ENCODE results near the gene ZNF844. TPM values are rescaled to one million over a fixed set of nuclear protein-coding genes. Genes with fewer than 3 reads are reported as not detected.
"Not testable (repeated sequence)": the region's sequence is repeated elsewhere in the genome, so short reads cannot be mapped to it uniquely, and the experiment has no call there.

ZNF844 gene
- total RNA-seq, 2 donors from 2014 or later: 4.3 to 6.0 TPM

GRCh38 chr19:12077375-12077774, 12.8 kb downstream of the ZNF844 start:
- 87 to 95% methylated on average over 3 of the region's 3 CpGs for WGBS, 2 donors
- no peak for TF ChIP-seq POLR2A (IDR thresholded peaks at IDR 0.05)
- TF ChIP-seq, protein P1, sequence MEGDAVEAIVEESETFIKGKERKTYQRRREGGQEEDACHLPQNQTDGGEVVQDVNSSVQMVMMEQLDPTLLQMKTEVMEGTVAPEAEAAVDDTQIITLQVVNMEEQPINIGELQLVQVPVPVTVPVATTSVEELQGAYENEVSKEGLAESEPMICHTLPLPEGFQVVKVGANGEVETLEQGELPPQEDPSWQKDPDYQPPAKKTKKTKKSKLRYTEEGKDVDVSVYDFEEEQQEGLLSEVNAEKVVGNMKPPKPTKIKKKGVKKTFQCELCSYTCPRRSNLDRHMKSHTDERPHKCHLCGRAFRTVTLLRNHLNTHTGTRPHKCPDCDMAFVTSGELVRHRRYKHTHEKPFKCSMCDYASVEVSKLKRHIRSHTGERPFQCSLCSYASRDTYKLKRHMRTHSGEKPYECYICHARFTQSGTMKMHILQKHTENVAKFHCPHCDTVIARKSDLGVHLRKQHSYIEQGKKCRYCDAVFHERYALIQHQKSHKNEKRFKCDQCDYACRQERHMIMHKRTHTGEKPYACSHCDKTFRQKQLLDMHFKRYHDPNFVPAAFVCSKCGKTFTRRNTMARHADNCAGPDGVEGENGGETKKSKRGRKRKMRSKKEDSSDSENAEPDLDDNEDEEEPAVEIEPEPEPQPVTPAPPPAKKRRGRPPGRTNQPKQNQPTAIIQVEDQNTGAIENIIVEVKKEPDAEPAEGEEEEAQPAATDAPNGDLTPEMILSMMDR (IDR thresholded peaks at IDR 0.05): no peak
- Histone ChIP-seq H3K27me3 (no peaks in the 10 kb centered on the region), H3K27ac (no peak overlapping the region), H3K36me3 (replicated peaks in 1 of 2; ENCODE audit: insufficient read depth in 1 of 2, low read depth in 2 of 2) (peaks cover 25 to 40% of the 10 kb centered on the region in 2 donors), H3K4me3 (no peak overlapping the region), H3K9me3 (peaks cover 0 to 81% (median 2%) of the 10 kb centered on the region in 3 donors), H3K4me1 (no peaks in the 10 kb centered on the region)
- DNase-seq (no peak), ATAC-seq (no peak)
- intact Hi-C loops (cut with DNase I): no loop called here

DNA sequence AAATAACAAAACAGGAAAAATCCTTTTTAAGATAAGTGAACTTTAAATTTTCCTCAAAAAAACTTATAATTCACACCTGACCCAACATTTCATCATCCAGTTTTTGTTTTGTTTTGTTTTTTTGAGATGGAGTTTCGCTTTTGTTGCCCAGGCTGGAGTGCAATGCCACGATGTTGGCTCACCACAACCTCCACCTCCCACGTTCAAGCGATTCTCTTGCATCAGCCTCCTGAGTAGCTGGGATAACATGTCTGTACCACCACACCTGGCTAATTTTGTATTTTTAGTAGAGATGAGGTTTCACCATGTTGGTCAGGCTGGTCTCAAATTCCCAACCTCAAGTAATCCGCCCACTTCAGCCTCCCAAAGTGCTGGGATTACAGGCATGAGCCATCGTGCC, 18.8 kb downstream of the ZNF844 start:
- 95 to 98% methylated on average over 6 of the region's 6 CpGs for WGBS, 2 donors
- H3K27ac ChIP-seq; H3K4me3 ChIP-seq; H3K27me3 ChIP-seq; DNase-seq; ATAC-seq; H3K4me1 ChIP-seq; intact Hi-C loops (cut with DNase I); H3K36me3 ChIP-seq (replicated peaks in 1 of 2; ENCODE audit: insufficient read depth in 1 of 2, low read depth in 2 of 2): not testable (repeated sequence)
- H3K9me3 ChIP-seq: peaks cover 0 to 25% (median 0%) of the 10 kb centered on the region in 3 donors

GRCh38 chr19:12085074-12085818, 20.7 kb downstream of the ZNF844 start:
- TF ChIP-seq POLR2A (IDR thresholded peaks at IDR 0.05): no peak
- TF ChIP-seq, protein P1 (IDR thresholded peaks at IDR 0.05): no peak
- H3K27me3 ChIP-seq: no peaks in the 10 kb centered on the region
- no peaks in the 10 kb centered on the region for H3K4me1 ChIP-seq
- 87 to 92% methylated on average over 5 of the region's 5 CpGs for WGBS, 2 donors
- peaks cover 0 to 3% of the 10 kb centered on the region in 2 donors for H3K36me3 ChIP-seq (replicated peaks in 1 of 2; ENCODE audit: insufficient read depth in 1 of 2, low read depth in 2 of 2)
- H3K4me3 ChIP-seq: no peak overlapping the region
- ATAC-seq (no peak), DNase-seq (no peak)
- no peak overlapping the region for H3K27ac ChIP-seq
- intact Hi-C loops (cut with DNase I): no loop called here
- peaks cover 0 to 6% (median 0%) of the 10 kb centered on the region in 3 donors for H3K9me3 ChIP-seq

GRCh38 chr19:12090807-12091206, 26.3 kb downstream of the ZNF844 start:
- Histone ChIP-seq H3K4me3 (no peak overlapping the region), H3K36me3 (replicated peaks in 1 of 2; ENCODE audit: insufficient read depth in 1 of 2, low read depth in 2 of 2) (peaks cover 0 to 3% of the 10 kb centered on the region in 2 donors), H3K4me1 (peaks cover 5% of the 10 kb centered on the region), H3K27ac (no peak overlapping the region), H3K27me3 (no peaks in the 10 kb centered on the region), H3K9me3 (no peaks in the 10 kb centered on the region)
- WGBS, 2 donors: 51 to 61% methylated on average over 4 to 5 of the region's 5 CpGs
- intact Hi-C loops (cut with DNase I): no loop called here
- peak; percentile 50 to 69 (median 62) for DNase-seq
- TF ChIP-seq, protein P1 (IDR thresholded peaks at IDR 0.05): peak; percentile 26 to 58 (median 50)
- TF ChIP-seq POLR2A (IDR thresholded peaks at IDR 0.05): no peak
- peak; percentile 49 for ATAC-seq

- Histone ChIP-seq H3K27me3 (no peaks in the 10 kb centered on the region), H3K4me3 (peak overlapping the region; percentile 19 to 55), H3K36me3 (replicated peaks in 1 of 2; ENCODE audit: insufficient read depth in 1 of 2, low read depth in 2 of 2) (peaks cover 0 to 3% of the 10 kb centered on the region in 2 donors), H3K27ac (peak overlapping the region in 3 of 4 donors; percentile 6 to 72 (median 62)), H3K9me3 (no peaks in the 10 kb centered on the region), H3K4me1 (peaks cover 5% of the 10 kb centered on the region)
- TF ChIP-seq, protein P1 (IDR thresholded peaks at IDR 0.05): no peak
- TF ChIP-seq POLR2A (IDR thresholded peaks at IDR 0.05): peak in 2 of 3 donors; percentile 41 to 48
- DNase-seq (peak; percentile 78 to 90 (median 84)), ATAC-seq (peak; percentile 94)
- intact Hi-C loops (cut with DNase I): no loop called here
- WGBS, 2 donors: 2 to 9% methylated on average over 21 to 41 of the region's 53 CpGs
These were observed 27.7 kb downstream of the ZNF844 start for GRCh38 chr19:12092065-12092867.
